Stimulated activated CD4-positive, alpha-beta T cell treated with anti-CD3 and anti-CD28 coated beads, Interleukin-1b, Interleukin-23, amount 100 ng/mL, for 4 hours (primary cell): Measurements from ENCODE around the gene TYMS.
"Not testable (repeated sequence)": the region's sequence is repeated elsewhere in the genome, so short reads cannot be mapped to it uniquely, and the experiment has no call there.

Experiments used
- DNase-seq, 2 donors: peaks; one replicate each; pipeline ENCODE4 v3.0.0-alpha.2; 2020; ENCODE audit warnings: low read depth in 2 of 2

TYMS gene

DNA sequence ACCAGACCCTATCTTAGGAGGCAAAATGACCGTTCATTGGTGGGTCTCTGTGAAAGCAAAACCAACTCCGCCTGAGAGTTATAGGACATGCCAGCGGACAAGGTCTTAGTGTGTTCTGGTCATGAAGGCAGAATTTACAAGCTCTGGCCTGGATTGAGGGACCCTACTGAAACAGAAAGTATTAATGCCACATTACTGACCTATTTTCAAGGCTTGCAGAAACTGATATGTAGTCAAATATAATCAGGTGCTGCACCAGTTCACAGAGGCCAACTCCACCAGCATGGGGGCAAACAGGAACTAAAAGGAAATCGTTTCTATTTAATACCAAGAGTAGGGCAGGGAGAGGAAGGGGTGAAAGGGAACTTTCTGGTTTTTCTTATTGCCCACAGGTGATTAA, 19.7 kb downstream of the TYMS start:
- DNase-seq: no peak

DNA sequence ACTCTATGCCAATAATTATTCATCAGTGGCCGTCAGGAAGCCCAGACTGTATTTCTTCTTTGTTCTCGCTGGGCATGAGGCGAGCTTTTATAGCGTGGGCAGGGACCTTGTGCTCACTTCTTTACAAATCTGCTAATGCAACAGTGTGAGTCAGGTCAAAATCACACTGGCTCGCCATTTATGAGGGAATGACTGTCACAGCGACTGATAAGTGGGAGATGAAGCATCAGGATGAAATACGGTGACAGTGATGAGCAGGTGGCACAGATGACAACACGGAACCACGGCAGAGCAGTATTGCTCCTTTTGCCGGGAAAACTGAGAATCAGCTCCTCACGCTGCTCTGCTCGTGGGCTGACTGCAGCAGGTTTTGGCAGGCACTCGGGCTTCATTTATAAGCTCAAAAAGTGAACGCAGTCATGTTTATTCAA, 20.5 kb downstream of the TYMS start:
- no peak for DNase-seq

DNA sequence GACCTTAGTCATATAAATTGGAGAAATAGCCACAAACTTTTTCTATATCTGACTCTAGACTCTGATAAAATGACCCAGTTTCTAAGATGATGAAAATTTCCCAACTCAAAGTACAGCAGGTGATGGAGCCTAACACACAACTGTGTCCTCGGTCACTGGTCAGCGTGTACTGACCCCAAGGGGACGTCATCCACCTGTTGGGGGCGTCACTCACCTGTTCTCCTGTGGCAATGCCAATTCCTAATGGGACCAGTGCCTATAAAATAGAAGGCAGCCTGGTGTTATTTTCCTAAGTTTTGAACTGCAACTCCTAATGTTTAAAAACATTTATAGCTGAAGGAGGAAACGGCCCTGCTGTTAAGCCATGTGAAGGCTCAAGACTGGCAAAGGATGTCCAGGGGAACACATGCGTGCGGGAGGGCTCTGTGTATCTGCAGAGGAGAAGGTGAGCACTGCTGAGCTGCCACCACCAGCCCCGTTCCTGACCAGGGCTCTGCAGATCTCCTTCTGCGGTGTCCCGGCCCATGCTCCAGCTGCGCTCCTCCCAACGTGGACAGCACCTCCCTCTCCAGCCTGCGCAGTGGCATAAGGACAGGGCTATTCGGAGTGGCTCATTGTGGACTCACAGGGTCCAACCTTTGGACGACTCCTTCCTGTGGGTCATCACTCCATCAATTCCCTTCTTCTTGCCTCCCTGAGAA, 21.2 kb downstream of the TYMS start:
- no peak for DNase-seq

DNA sequence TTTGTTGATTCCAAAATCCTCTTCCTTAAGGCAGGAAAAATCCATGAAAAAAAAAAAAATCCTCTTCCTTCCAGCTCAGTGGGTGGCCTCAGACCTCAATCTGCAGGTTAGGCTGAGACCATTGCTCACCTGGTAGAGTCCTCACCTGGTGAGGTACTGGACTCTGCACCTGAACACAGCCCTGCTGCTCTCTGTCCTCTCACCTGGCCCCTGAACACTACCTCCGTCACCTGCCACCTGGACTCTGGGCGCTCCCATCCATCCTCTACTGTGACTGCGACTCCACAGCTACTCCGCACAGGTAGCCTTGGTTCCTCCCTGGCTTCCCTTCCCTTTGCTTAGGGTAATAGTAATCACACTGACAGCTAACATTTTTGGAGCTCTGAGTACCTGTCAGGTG, 22.1 kb downstream of the TYMS start:
- no peak for DNase-seq

DNA sequence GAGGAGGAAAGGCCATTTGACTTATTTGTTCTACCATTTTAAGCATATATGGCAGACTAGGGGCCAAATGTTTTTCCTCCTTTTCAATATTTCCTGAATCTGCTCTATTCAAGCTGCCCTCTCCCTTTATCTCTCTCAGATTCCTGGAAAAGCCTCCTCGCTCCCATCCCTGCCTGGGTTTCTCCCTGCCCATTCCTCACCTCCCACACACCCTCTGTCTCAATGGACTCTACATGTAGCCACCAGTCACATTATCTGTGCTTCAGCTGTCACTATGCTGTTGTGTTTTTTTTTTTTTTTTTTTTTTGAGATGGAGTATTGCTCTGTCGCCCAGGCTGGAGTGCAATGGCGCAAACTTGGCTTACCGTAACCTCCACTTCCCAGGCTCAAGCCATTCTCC, 22.9 kb downstream of the TYMS start:
- DNase-seq: no peak

DNA sequence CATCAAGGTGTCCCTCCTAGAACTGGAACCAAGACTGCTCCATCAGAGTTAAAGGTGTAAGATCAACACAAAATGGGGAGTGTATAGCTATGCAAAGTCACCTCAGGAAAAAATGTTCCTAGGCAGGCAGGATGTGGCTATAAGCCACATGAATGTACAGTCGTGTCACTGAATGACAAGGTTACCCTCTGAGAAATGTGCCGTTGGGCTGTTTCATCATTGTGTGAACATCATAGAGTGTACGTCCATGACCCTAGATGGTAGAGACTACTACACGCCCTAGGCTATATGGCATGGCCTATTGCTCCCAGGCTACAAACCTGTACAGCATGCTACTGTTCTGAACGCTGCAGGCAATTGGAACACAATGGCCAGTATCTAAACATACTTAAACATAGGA, 24.5 kb downstream of the TYMS start:
- no peak for DNase-seq

DNA sequence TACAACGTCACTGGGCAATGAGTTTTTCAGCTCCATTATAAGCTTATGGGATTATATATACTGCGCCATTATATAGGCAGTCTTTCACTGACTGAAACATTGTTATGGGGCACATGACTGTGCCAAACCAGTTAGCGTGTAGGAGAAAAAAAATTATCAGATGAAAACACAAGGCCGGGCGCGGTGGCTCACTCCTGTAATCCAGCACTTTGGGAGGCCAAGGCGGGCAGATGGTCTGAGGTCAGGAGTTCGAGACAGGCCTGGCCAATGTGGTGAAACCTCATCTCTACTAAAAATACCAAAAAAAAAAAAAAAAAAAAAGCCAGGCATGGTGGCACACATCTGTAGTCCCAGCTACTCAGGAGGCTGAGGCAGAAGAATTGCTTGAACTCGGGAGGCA, 25.0 kb downstream of the TYMS start:
- DNase-seq: not testable (repeated sequence)

DNA sequence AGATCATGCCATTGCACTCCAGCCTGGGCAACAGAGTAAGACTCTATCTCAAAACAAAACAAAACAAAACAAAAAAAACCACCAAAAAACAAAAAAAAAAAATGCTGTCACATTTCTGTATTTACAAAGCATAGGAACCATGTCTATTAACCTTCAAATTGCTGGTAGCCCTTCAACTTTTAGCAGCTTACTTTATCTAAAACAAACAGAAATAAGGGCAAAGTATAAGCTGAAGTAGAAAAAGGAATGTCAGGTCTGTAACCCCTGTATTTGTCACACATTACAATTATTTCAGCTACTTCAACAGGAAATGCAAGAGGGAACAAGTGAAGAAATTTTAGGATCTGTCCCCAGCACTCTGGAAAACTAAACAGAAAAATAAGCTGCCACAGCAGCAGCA, 25.4 kb downstream of the TYMS start:
- DNase-seq: no peak

DNA sequence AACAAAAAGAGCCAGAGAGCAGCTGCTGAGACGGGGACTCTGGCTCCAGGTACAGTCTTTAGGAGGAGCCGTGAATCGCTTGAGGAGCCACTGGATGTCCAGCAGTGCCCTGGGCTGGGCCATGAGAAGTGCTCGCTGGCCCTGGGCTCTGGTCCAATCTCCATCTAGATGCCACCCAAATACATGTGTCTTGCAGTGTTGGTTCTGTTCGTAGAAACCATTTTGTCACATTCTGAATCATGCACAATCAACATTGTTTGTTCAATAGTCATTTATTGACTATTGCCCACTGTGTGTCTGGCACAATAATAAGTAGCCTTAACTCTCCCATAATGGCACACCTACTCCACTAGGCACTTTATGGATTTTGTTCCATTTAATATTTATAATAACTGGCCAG, 26.1 kb downstream of the TYMS start:
- no peak for DNase-seq

DNA sequence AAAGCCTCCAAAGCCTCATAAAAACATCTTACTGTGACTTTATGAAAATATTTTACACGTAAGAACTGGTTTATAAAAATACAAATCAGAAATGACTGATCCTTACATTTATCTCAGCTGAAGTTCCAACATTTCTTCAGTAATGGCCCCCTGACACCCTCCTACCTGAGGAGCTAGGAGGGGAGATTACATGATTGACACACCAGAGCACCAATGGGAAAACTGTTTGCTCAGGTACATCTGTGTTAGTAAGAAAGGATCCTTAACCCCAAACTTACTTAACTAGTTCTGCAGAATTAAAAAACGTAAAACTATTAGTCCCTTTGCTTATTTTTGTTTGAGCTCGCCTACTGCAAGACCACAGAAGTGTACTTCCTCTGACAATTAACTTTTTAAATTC, 28.0 kb downstream of the TYMS start:
- no peak for DNase-seq

DNA sequence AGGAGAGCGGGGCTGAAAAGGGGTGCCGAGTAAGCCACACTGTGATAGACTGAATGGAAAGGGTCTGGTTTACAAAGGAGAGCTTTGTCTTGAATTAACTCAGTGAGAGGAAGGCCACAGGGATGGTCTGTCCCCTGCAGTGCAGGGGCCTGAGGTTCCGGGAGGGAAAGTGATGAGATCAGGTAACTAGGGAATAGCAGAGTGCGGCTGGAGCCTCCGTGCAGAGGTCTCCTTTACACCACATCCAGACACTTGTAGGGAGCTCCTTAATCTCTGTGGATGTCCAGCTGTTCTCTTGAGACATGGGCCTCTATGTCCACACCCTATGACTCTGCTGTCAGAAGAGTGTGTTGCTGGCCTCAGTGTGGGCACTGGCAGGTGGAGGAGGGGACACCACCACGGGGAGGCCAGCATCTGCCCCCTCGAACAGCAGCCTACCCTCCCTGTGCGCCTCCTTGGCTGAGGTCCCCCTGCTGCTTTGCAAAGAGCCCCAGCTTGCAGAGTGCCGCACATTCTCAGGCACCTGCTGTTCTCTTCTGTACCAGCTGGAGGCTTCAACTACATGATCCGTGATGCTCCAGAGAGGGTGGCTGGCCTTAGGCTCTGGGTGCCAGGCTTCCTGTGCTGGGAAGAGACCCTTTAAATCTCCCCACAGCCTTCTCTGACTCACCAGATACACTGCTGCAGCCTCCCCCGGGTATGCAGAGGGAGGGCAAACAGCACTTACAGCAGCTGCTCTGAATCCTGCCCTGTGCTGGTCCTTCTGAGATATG, 29.1 kb downstream of the TYMS start:
- no peak for DNase-seq

DNA sequence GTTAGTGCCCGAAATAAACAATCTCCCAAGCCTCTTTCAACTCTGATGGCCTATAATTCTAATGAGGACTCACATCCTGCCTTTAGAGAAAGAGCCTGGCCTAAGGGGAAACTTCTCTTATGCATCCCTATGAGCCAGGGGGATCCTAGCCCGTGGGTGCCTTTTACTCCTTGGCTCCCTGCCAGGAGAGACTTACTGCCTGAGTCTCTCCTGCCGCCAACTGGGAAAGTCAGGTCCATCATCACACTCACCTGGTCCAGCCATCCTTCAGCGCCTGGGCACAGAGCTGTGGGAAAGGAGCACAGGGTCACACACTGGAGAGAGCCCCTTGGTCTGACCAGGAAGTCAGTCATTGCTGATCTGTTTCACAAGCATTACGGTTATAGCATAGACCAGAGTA, 30.9 kb downstream of the TYMS start:
- no peak for DNase-seq

DNA sequence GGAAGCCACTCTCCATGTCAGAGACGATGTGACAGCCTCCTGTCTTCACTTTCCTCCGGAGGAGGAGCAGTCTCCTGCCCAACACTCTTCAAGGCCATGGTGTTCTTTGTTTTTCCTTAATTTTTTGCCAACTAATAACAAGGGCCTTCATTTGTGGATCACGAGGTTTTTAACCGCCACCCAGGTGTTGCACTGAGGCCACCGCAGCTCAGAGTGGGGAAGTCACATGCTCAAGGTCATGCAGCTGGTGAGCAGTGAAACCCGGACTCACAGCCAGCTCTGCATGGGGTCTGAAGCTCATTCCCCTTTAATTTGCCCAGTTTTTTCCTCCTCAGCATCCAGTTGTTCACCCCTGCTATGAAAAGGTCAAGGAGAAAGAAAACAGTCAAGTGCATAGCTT, 35.4 kb downstream of the TYMS start:
- no peak for DNase-seq

DNA sequence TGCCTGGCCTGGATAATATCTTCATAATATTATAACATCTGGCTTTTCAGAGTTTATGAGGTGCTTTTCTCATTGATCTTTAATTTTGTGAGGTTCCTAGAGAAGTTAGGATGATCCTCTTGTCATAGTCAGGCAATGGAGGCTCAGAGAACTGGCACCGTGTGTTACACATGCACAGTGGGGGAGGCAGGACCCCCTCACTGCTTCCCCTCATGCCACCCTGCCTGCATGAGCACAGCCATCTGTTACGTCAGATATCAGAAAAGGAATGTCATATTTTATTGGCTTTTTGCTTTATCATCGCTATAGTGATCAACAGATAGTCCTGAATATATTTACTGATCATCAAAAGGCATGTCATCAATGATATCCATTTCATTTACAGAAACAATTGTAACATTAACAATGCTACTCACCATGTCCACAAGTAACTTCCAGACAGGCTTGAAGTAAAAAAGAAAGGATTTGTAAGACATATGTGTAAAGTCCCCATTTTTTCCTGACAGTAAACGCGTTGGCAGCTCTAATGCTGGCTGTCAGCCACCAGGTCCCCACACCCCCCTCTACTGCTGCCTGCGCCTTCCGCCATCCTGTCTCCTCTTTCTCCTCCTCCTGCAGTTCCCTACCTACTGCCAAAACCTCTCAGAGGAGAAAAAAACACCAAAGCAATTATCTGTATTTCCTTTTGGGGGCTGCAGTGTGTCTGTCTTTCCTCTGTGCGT, 36.2 kb downstream of the TYMS start:
- no peak for DNase-seq

DNA sequence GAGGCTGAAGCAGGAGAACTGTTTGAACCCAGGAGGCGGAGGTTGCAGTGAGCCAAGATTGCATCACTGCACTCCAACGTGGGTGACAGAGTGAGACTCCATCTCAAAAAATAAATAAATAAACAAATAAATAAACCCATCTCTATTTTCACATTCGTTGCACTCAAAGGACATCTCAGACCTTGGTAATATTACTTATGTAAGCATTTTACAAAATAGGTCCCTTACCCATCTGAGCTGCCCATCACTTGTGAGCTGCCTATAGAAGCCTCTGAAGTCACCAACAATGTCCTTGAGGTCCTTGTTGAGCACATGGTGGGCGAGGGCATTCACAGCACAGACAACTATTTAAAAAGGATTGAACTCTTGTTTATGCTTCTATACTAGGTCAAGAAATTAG, 39.6 kb downstream of the TYMS start:
- no peak for DNase-seq

DNA sequence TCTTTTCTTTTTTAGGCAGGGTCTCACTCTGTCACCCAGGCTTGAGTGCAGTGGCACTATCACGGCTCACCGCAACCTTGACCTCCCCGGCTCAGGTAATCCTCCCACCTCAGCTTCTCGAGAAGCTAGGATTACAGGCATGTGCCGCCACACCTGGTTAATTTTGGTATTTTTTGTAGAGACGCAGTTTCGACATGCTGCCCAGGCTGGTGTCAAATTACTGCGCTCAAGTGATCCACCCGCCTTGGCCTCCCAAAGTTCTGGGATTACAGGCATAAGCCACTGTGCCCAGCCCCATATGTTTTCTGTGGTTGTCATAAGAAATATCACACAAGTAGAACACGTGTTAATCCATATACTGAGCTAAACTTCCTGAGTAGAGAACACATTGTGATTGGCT, 40.3 kb downstream of the TYMS start:
- no peak for DNase-seq

DNA sequence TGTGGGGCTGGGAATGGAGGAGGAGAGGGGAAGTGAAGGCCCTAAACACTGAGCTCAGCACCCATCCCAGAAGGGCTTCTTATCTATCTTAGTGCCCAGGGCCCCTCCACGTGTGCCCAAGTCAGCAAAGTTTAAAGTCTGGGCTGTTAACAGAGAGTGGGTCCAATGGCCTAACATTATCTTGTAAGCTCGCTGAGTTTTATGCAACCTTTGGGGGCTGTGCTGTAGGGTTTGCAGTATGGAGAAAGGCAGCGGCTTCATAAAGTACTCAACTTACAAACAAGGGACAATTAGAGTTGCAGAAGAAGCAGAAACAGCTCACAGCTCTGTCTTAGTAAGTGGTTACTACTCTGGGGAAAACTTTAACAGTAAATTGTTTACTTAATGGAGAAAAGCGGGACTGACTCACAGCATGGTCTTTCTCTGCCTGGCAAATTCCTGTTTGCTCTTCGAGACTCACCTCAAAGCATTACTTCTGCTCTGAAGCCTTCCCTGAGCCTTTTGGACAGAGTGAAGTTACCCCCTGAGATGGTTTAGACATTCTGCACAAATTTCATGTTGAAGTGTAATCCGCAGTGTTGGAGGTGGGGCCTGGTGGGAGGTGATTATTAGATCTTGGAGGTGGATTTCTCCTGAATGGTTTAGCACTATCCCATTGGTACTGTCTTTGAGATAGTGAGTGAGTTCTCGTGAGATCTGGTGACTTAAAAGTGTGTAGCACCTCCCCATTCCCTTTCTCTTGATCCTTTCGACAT, 45.9 kb downstream of the TYMS start:
- DNase-seq: no peak

DNA sequence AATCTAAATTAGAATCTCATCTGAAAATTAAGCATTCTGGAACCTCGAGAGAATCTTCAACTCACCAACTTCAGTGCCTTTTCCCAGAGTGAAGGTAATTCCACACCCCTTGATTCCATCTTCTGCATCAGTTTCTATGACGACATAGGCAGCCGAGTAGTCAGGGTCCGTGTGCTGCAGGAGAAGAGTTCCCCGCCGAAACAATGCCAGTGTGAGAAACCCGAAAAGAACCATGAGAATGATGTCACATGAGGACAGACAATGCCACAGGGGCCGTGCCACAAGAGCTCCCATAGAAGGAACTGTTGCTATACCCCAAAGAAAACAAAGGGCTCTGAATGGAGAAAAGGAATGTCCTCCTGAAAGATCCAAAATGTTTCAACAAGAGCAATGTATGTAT, 49.0 kb downstream of the TYMS start:
- DNase-seq: no peak

DNA sequence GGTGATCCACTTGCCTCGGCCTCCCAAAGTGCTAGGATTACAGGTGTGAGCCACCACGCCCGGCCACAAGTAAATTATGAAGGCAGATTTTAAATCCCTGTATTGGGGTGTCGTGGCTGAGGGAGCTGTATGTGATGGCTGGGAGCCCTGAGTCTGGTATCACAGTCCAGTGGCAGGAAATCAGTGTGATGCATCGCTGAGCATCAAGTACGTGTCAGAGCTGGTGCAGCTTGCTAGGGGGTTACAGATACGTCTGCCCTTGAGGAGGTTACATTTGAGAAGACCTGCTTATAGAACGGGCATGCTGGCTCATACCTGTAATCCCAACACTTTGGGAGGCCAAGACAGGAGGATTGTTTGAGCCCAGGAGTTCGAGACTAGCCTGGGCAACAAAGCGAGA, 50.6 kb downstream of the TYMS start:
- DNase-seq: no peak

DNA sequence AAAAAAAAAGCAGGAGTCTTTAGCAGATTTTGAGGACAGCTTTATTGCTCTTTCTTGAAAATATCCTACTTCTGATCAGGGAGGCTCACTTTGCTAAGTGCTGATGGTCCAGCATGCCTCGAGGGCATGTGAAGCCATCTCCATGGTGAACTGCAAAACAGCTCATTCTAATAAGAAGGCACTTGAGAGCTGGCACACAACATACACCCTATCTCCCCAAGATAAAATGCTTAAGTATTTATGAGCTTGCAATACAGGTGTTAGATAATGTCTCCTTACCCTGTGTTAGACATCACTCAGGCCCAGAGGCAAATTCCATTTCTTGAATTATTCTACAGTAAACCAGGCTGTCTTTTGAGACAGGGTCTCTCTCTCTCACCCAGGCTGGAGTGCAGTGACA, 52.3 kb downstream of the TYMS start:
- no peak for DNase-seq

DNA sequence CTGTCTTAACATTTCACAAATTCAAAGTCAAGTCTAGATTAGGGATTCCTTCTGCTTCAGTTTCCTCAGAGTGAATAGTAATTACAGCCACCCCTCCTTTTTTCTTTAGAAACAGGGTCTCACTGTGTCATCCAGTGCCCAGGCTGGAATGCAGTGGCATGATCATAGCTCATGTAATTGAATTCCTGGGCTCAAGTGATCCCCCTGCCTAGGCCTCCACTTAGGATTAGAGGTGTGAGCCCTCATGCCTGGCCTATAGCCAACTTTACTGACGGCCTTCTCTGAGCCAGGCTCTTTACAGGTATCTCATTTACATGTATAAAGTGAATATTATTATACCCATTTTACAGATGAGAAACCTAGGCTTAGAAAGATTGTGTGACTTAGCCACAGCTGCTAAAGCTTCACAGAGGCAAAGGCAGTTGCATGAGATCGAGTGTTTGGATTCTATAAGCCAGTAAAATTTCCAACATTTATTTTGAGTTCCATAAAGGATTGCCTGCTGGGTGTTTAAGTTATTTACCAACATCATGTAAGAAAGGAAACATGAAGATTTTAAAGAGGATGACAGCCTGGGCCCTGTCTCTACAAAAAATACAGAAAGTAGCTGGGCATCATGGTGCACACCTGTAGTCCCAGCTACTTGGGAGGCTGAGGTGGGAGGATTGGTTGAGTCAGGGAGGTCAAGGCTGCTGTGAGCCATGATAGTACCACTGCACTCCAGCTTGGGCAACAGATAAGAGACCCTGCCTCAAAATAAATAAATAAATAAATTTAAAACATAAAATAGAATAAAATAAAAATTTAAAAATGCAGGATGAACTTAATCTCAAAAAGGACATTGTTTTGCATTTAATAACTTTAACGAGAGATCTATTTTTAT, 53.2 kb downstream of the TYMS start:
- no peak for DNase-seq
